GM20000 (cell line): ENCODE results near the gene GRID2.

Source experiments
- DNase-seq: peaks from one replicate; pipeline ENCODE4 v3.0.0; 2012; ENCODE audit warnings: low spot score
- CTCF ChIP-seq: IDR thresholded peaks from 2 replicates; pipeline ENCODE4 v1.5.1; 2012; ENCODE audit warnings: mild to moderate bottlenecking, control low read depth; ENCODE audit errors: extremely low read depth, missing control alignments

Gene GRID2

GRCh38 chr4:93718233-93718632 lies 1414.5 kb downstream of the GRID2 start:
- no peak for TF ChIP-seq CTCF
- DNase-seq: no peak

- no peak for TF ChIP-seq CTCF
- DNase-seq: no peak
These were observed 1415.8 kb downstream of the GRID2 start for GRCh38 chr4:93719552-93719951.

- no peak for TF ChIP-seq CTCF
- DNase-seq: no peak
These were observed 1418.7 kb downstream of the GRID2 start for GRCh38 chr4:93722446-93722845.

GRCh38 chr4:93730251-93730650 lies 1426.5 kb downstream of the GRID2 start:
- no peak for DNase-seq
- TF ChIP-seq CTCF: no peak

- TF ChIP-seq CTCF: no peak
- DNase-seq: no peak
These were observed 1427.0 kb downstream of the GRID2 start for GRCh38 chr4:93730760-93731159.

GRCh38 chr4:93731456-93731855 lies 1427.7 kb downstream of the GRID2 start:
- TF ChIP-seq CTCF: no peak
- DNase-seq: no peak

- no peak for DNase-seq
- no peak for TF ChIP-seq CTCF
These were observed 1428.7 kb downstream of the GRID2 start for GRCh38 chr4:93732509-93732908.
